H9 (cell line): ENCODE measurements around the gene ANKRD13B. TPM values are rescaled to one million over a fixed set of nuclear protein-coding genes. Genes with fewer than 3 reads are reported as not detected.

Source experiments
- DNase-seq: peaks from one replicate; pipeline ENCODE4 v3.0.0-alpha.2; 2017
- H2AFZ ChIP-seq: one replicate; pipeline ENCODE4 v1.6.1; 2013; ENCODE audit warnings: mild to moderate bottlenecking, low read length, control low read depth, moderate library complexity
- H2AK5ac ChIP-seq: 2 replicates; pipeline ENCODE4 v1.6.1; 2013; ENCODE audit warnings: low read length, control low read depth, mixed read lengths; ENCODE audit not compliant: insufficient read length
- H2BK120ac ChIP-seq: one replicate; pipeline ENCODE4 v1.6.1; 2013; ENCODE audit warnings: low read depth, mild to moderate bottlenecking, low read length, control low read depth, inconsistent platforms; ENCODE audit not compliant: poor library complexity, severe bottlenecking
- H2BK12ac ChIP-seq: 2 replicates; pipeline ENCODE4 v1.6.1; 2013; ENCODE audit warnings: low read length, control low read depth, mixed read lengths, low read depth; ENCODE audit not compliant: insufficient read length
- H2BK15ac ChIP-seq: 2 replicates; pipeline ENCODE4 v1.6.1; 2013; ENCODE audit warnings: low read depth, low read length, control low read depth
- H2BK20ac ChIP-seq: one replicate; pipeline ENCODE4 v1.6.1; 2013; ENCODE audit warnings: low read depth, mild to moderate bottlenecking, low read length, control low read depth, inconsistent platforms; ENCODE audit not compliant: poor library complexity, severe bottlenecking
- H2BK5ac ChIP-seq: 2 replicates; pipeline ENCODE4 v1.6.1; 2013; ENCODE audit warnings: low read length, control low read depth, mixed read lengths; ENCODE audit not compliant: insufficient read length
- H3K14ac ChIP-seq: 2 replicates; pipeline ENCODE4 v1.6.1; 2013; ENCODE audit warnings: low read length, control low read depth; ENCODE audit not compliant: insufficient read depth
- H3K18ac ChIP-seq: 2 replicates; pipeline ENCODE4 v1.6.1; 2013; ENCODE audit warnings: low read depth, mild to moderate bottlenecking, mixed read lengths, low read length, control low read depth; ENCODE audit not compliant: insufficient read length
- H3K23ac ChIP-seq: 2 replicates; pipeline ENCODE4 v1.6.1; 2013; ENCODE audit warnings: low read length, control low read depth, mixed read lengths, low read depth; ENCODE audit not compliant: insufficient read length
- H3K23me2 ChIP-seq: 2 replicates; pipeline ENCODE4 v1.6.1; 2013; ENCODE audit warnings: low read depth, mild to moderate bottlenecking, mixed read lengths, low read length, control low read depth; ENCODE audit not compliant: insufficient read length, poor library complexity, severe bottlenecking
- H3K27ac ChIP-seq: 2 replicates; pipeline ENCODE4 v1.5.1; 2013; ENCODE audit warnings: low read length, control low read depth, mixed read lengths, low read depth; ENCODE audit not compliant: insufficient read length
- H3K27me3 ChIP-seq: 2 replicates; pipeline ENCODE4 v1.6.1; 2013; ENCODE audit warnings: low read length, control low read depth, inconsistent platforms; ENCODE audit not compliant: insufficient read depth
- H3K4ac ChIP-seq: 2 replicates; pipeline ENCODE4 v1.6.1; 2013; ENCODE audit warnings: low read depth, mild to moderate bottlenecking, control low read depth, inconsistent platforms, low read length, moderate library complexity
- H3K4me1 ChIP-seq: 2 replicates; pipeline ENCODE4 v1.6.1; 2013; ENCODE audit warnings: low read length, control low read depth, inconsistent platforms; ENCODE audit not compliant: insufficient read depth
- H3K4me2 ChIP-seq: 2 replicates; pipeline ENCODE4 v1.6.1; 2013; ENCODE audit warnings: low read length, control low read depth, mixed read lengths; ENCODE audit not compliant: insufficient read length, insufficient read depth
- H3K56ac ChIP-seq: 2 replicates; pipeline ENCODE4 v1.6.1; 2013; ENCODE audit warnings: low read depth, mild to moderate bottlenecking, mixed read lengths, low read length, control low read depth; ENCODE audit not compliant: insufficient read length
- H3K79me1 ChIP-seq: 2 replicates; pipeline ENCODE4 v1.6.1; 2013; ENCODE audit warnings: low read depth, mild to moderate bottlenecking, moderate library complexity, low read length, control low read depth, inconsistent platforms; ENCODE audit not compliant: insufficient read depth, poor library complexity, severe bottlenecking
- H3K79me2 ChIP-seq: 2 replicates; pipeline ENCODE4 v1.6.1; 2013; ENCODE audit warnings: low read length, control low read depth, inconsistent platforms; ENCODE audit not compliant: insufficient read depth
- H3K9ac ChIP-seq: 2 replicates; pipeline ENCODE4 v1.6.1; 2013; ENCODE audit warnings: low read length, control low read depth, mixed read lengths; ENCODE audit not compliant: insufficient read length; ENCODE audit errors: extremely low read depth
- H3K9me3 ChIP-seq: one replicate; pipeline ENCODE4 v1.6.1; 2013; ENCODE audit warnings: low read depth, low read length, inconsistent platforms; ENCODE audit not compliant: control insufficient read depth
- H3T11ph ChIP-seq: one replicate; pipeline ENCODE4 v1.6.1; 2013; ENCODE audit warnings: mild to moderate bottlenecking, low read length, control low read depth, inconsistent platforms
- H4K20me1 ChIP-seq: one replicate; pipeline ENCODE4 v1.6.1; 2013; ENCODE audit not compliant: control insufficient read depth, insufficient read length, insufficient read depth
- H4K5ac ChIP-seq: 2 replicates; pipeline ENCODE4 v1.6.1; 2013; ENCODE audit warnings: low read depth, mild to moderate bottlenecking, mixed read lengths, low read length, control low read depth; ENCODE audit not compliant: insufficient read length
- H4K8ac ChIP-seq: replicated peaks from 2 replicates; pipeline ENCODE4 v1.6.1; 2013; ENCODE audit warnings: low read length, control low read depth, mixed read lengths, low read depth; ENCODE audit not compliant: insufficient read length
- H4K91ac ChIP-seq: 2 replicates; pipeline ENCODE4 v1.6.1; 2013; ENCODE audit warnings: low read depth, mild to moderate bottlenecking, moderate library complexity, mixed read lengths, low read length, control low read depth; ENCODE audit not compliant: insufficient read length
- H3K27ac Mint-ChIP-seq, 3 experiments: 2 replicates in 2 of 3; 3 replicates in 1 of 3; pipeline ENCODE4 v1.8.0; 2020 to 2021; ENCODE audit warnings: mixed read lengths in 3 of 3, mild to moderate bottlenecking in 1 of 3, moderate library complexity in 1 of 3
- H3K27me3 Mint-ChIP-seq: 2 replicates; pipeline ENCODE4 v1.8.0; 2021; ENCODE audit warnings: low read depth, mild to moderate bottlenecking, moderate library complexity, mixed read lengths
- H3K36me3 Mint-ChIP-seq, 3 experiments: 2 replicates in 2 of 3; 3 replicates in 1 of 3; pipeline ENCODE4 v1.8.0; 2020 to 2021; ENCODE audit warnings: low read depth in 3 of 3, mixed read lengths in 3 of 3; ENCODE audit not compliant: insufficient read depth in 1 of 3
- H3K4me1 Mint-ChIP-seq, 2 experiments: 2 replicates each; pipeline ENCODE4 v1.8.0; 2020; ENCODE audit warnings: mixed read lengths in 2 of 2
- H3K4me3 Mint-ChIP-seq, 2 experiments: 2 replicates in 1 of 2; 3 replicates in 1 of 2; pipeline ENCODE4 v1.8.0; 2020 to 2021; ENCODE audit warnings: mild to moderate bottlenecking in 2 of 2, mixed read lengths in 2 of 2, moderate library complexity in 1 of 2
- H3K9me3 Mint-ChIP-seq, 2 experiments: 2 replicates in 1 of 2; 3 replicates in 1 of 2; pipeline ENCODE4 v1.8.0; 2020; ENCODE audit warnings: mild to moderate bottlenecking in 2 of 2, mixed read lengths in 2 of 2, moderate library complexity in 1 of 2
- WGBS: extraction: QIAGEN DNeasy Blood & Tissue Kit; methylation state at CpG from one replicate; pipeline ENCODE4 v1.1.7; 2013; ENCODE audit warnings: missing lambda C conversion rate, low lambda C conversion rate, mixed read lengths; ENCODE audit not compliant: insufficient read length; ENCODE audit errors: extremely low coverage; 5-methylcytosine and 5-hydroxymethylcytosine counted together
- total RNA-seq: library from RNA; stranded (reverse); gene quantifications from 2 replicates; pipeline ENCODE4 v1.2.1, GENCODE V29; 2021
- TF ChIP-seq, protein P1 (sequence below): fragments of 200-600 bp; sonication (generic); conservative IDR thresholded peaks from 3 replicates; pipeline ENCODE4 v1.8.0; 2021; ENCODE audit warnings: antibody characterized with exemption, mild to moderate bottlenecking

The ANKRD13B gene
- total RNA-seq, 1 experiment from 2014 or later, result 24.2 TPM

DNA sequence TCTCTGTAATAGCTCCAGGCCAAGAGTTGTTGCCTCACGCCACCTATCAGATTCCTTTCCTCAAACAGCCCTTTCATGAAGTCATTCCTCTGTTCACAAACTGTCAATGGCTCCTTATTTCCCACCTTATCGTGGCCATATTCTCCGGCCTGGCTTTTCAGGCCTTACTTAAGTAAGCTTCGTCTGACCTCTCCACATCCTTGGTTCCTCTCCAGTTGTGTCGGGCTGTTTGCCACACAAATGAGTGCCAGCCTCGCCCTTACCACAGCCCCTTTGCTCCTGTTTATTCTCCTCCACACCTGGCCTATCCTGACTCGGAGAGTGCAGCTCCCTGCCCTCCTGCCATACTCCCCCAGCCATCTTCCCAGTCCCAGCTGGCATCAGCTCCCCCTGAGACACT, 22.4 kb upstream of the ANKRD13B start:
- Histone ChIP-seq H4K5ac (no peak overlapping the region), H3K4me2 (no peak overlapping the region), H3K79me1 (no peaks in the 10 kb centered on the region), H3K9ac (no peak overlapping the region), H3K79me2 (no peaks in the 10 kb centered on the region), H3K23me2 (peaks cover 23% of the 10 kb centered on the region), H2BK15ac (no peak overlapping the region), H2BK12ac (no peak overlapping the region), H3T11ph (no peak overlapping the region), H2BK120ac (no peak overlapping the region), H3K56ac (no peak overlapping the region), H2BK5ac (no peak overlapping the region), H3K14ac (no peak overlapping the region), H3K27me3 (peaks cover 4% of the 10 kb centered on the region; the same call in 1 of the 2 replicates), H4K20me1 (no peaks in the 10 kb centered on the region), H3K18ac (no peak overlapping the region), H2BK20ac (no peak overlapping the region), H4K91ac (no peak overlapping the region), H3K23ac (no peak overlapping the region), H4K8ac (no peak overlapping the region), H3K4me1 (no peaks in the 10 kb centered on the region), H3K27ac (no peak overlapping the region), H3K9me3 (no peaks in the 10 kb centered on the region), H2AFZ (no peak overlapping the region), H3K4ac (no peak overlapping the region), H2AK5ac (no peak overlapping the region)
- Mint-ChIP-seq H3K4me3 (peak overlapping the region in 1 of 2 experiments; percentile 66; a peak in 3 of 5 replicates), H3K36me3 (peaks cover 8 to 29% (median 25%) of the 10 kb centered on the region in 3 experiments; a peak in 6 of 7 replicates), H3K9me3 (no peaks in the 10 kb centered on the region; a peak in 1 of 5 replicates), H3K27me3 (peaks cover 30% of the 10 kb centered on the region), H3K4me1 (peaks cover 13 to 23% of the 10 kb centered on the region in 2 experiments), H3K27ac (no peak overlapping the region)
- TF ChIP-seq, protein P1, sequence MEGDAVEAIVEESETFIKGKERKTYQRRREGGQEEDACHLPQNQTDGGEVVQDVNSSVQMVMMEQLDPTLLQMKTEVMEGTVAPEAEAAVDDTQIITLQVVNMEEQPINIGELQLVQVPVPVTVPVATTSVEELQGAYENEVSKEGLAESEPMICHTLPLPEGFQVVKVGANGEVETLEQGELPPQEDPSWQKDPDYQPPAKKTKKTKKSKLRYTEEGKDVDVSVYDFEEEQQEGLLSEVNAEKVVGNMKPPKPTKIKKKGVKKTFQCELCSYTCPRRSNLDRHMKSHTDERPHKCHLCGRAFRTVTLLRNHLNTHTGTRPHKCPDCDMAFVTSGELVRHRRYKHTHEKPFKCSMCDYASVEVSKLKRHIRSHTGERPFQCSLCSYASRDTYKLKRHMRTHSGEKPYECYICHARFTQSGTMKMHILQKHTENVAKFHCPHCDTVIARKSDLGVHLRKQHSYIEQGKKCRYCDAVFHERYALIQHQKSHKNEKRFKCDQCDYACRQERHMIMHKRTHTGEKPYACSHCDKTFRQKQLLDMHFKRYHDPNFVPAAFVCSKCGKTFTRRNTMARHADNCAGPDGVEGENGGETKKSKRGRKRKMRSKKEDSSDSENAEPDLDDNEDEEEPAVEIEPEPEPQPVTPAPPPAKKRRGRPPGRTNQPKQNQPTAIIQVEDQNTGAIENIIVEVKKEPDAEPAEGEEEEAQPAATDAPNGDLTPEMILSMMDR, result no peak
- no peak for DNase-seq
- WGBS, result no CpG with 5 or more reads among the region's 7 CpGs
